ENCODE data around the gene PGM2.

The PGM2 gene

DNA sequence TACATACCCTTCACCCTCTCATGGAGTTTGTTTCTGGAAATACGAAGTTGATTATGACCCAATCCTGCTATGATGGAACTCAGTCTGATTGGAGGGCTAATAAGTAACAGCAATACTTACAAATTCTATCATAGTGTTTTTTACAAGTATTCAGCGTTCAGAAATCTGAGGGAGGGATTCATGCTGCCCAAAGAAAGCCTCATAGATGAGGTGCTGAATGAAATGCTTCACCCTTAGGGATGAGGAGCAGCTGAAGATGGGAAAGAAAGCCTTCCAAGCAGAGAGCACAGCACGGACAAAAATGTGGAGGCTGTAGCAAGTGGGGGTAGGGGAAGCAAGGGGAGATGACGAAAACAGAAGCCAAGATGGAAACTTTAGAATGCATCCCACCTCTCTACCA lies 36.5 kb downstream of the PGM2 start:
- DNase-seq: no peak

DNA sequence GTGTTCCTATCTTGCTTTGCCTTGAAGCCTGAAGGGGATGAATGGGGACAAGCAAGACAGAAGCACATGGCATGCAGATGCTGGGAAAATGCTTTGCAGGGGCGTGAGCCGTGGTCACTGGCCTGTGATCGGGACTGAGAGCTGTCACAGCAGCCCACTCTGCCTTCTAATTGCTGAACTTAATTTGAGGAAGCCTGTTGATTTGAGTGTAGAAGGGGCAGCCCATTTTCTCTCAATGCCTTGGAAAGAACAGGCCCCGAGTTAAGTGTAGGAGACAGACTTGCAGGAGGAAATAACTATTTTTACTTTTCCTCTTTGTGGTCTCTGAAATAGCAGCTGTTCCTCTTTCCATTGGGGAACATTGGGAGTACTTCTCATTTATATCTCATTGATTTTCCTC lies 38.3 kb downstream of the PGM2 start:
- peak in 12 of 58 donors; percentile 1 to 50 (median 9) for DNase-seq

DNA sequence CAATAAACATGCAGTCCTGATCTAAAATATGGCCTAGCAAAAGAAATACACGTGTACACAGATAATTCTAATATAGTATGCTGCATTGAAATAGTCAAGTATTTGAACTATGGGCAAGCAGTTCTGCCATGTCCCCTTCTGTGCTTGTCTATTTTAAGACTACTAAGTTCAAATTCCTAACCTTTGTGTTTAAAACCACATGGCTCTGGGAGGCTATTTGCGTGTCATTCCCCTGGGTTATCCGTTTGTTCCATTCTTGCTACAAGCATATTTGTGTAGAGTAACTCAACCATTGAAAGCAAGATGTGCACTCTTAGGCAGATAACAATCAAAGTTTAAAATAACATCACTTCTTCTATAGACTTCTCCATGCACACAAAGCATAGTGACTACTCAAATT lies 39.0 kb downstream of the PGM2 start:
- no peak for DNase-seq

DNA sequence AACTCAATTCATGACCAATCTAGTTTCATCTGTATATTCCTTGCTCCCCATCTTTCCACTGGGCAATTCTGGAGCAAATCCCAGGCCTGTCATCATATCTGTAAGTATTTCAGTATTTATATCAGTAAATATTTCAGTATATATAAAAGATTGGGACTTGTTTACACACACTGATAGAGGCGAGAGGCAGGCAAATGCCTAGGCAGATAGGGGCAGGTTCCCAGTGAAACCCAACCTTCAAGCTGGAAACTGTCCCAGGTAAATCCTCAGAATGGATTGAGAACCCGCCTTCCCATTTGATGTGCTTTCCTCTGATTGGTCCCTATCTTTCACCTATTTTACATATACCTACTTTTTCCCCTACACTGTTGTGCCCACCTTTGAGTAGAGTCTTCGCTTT lies 40.6 kb downstream of the PGM2 start:
- no peak for DNase-seq

DNA sequence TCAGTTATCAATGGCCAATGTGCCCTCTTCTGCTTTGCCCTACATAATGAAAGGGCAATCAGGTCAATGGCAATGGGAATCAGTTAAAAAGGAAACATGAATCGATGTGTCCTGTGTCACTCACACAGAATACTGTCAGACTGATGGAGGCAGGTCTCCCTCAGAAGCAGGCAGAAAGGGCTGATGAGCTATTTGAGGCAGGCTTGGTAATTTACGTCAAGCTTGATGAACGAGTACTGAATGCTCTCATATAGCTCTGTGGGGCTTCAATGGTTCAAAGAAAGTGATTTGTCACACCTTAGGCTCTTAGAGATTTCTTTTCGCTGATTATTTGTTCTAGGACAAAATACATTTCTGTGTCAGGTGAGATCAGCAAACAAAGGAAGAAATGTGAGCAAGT lies 41.8 kb downstream of the PGM2 start:
- no peak for DNase-seq

DNA sequence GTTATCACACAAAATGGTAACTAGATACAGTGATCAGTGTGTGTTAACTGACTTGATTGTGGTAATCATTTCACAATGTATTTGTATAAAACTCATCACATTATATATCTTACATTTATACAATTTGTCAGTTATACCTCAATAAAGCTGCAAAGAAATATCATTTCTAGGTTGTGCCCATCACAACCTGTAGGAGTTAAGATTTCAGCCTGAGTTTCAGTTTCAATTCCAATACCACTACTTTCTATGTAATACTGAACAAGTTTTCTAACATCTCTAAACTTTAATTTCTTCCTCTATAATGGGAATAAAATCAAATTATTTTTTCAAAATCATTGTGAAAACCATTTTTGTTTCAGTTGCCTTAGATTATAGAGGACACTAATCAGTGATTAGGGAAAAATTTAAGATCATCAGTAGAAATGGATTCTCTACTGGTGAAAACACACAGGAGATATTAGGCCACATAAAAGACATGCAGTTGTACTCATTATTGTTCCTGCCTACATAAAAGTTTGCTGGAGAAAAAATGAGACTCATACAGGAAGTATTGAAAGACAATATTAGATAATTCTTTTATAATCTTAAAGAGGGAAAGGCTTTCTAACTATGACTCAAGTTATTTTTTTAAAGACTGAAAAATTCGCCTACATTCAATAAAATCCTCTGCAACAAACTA lies 46.0 kb downstream of the PGM2 start:
- DNase-seq: no peak

DNA sequence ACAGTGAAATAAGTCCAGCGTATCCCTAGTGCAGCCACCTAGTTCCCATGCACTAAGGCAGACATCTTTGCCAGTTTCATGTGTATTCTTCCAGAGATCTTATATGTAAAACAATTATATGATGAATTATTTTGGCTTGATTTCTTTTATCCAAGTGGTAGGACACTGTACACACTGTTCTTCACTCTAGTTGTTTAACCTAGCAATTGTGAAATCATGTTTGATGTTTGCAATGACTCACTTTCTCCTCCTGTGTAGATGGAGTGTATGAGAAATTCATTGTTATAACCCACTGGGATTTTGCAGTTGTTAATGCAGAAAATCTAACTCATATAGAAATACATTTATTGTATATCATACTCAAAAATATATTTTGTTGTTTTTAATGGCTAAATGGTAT lies 46.9 kb downstream of the PGM2 start:
- DNase-seq: no peak

DNA sequence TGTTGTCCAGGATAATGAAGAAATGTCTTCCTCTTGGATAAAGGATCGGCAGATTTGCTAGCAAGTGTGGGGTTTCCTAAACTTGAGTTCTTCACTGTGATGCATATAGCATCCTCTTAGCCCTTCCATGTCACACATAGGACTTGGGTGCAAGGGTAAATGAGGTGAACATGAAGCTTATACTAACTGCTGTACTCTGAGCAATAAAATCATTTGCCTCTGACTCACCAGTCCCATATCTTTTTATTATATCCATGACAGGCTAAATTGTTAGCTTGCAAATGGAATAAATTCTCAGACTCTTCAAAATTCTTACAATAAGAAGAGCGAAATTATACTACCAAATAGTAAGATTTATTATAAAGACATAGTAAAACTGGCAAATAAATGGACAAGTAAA lies 49.7 kb downstream of the PGM2 start:
- no peak for DNase-seq

DNA sequence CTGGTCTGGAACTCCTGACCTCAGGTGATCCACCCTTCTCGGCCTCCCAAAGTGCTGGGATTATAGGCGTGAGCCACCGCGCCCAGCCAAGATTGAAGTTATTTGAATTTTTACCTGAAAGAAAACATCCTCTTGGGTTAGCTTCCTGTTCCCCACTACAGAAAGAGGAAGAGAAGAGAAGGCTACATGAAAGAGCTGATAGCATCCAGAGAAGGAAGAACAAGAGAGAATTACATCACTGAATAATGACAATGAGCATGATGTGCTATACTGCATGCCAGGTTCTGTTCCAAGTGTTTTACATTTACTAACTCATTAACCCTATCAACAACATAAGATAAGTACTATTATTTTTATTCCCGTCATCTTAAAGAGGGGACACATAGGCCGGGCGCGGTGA lies 52.9 kb downstream of the PGM2 start:
- no peak for DNase-seq

DNA sequence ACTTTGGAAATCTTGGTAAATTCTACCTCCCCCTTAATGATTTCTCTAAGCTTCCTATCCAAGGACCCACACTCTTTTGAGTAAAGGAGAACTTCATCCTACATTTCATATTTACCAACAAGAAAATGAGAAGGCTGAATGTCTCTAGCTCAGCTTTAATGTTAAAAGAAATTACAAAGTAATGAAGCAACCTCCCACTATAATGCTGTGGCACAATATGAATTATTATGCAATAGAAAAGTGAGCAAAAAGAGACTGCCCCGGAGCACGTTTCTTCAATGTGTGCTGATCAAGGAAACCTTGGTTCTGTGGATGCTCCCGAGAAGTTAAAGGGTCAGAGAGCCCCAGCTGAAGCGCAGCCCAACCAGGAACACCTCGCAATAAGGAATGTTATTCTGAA lies 55.3 kb downstream of the PGM2 start:
- DNase-seq: no peak

DNA sequence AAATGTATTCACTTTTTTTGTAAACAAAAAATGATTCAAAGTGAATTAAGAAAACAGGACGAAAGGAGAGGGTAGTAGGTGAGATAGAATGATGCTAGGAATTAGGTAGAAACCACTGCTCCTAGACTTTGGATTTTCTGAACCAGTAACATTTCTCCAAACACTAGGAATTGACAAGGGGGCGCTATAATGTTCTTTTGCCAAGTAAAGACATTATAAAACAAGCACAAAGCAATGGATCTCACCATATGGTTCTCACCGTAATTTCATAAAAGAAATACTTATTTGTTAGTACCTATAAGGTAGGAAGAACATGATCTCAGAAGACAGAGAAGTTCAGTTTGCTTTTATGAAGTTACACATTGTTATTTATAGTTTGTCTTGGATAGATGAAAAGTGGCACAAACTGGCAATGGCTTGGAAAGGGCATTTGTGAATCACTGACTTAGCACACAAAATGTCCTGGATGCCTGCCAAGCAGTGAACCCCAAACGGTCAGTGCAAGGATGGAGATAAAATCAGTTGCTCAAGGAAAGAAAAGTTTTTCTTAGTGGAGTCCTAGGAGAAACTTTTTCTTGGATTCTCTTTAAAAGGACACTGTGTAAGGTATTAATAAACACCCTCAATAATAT lies 56.3 kb downstream of the PGM2 start:
- DNase-seq: no peak

DNA sequence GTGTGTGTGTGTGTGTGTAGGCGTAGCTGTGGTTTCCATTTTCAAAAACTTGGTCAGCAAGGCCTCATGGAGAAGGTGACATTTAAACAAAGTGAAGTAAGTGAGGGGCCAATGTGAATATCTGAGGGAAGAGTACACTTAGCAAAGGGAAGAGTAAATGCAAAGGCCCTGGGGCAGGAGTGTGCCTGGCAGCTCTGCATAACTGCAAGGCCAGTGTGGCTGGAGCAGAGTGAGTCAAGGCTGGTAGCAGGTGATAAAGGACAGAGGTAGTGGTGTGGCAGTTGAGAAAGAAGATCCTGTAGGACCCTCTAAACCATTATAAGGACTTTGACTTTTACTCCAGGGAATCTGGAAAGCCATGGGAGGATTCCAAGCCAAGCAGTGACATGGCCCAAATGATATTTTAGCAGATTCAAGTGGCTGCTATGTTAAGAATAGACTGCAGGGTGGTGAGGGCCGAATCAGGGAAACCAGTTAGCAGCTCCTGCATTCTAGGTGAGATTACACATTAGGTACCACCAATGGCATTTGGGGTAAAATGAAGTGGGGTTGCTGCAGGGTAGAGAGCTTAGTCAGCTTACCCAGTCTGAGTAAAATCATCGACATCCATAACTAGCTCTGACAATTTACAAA lies 58.5 kb downstream of the PGM2 start:
- DNase-seq: no peak

DNA sequence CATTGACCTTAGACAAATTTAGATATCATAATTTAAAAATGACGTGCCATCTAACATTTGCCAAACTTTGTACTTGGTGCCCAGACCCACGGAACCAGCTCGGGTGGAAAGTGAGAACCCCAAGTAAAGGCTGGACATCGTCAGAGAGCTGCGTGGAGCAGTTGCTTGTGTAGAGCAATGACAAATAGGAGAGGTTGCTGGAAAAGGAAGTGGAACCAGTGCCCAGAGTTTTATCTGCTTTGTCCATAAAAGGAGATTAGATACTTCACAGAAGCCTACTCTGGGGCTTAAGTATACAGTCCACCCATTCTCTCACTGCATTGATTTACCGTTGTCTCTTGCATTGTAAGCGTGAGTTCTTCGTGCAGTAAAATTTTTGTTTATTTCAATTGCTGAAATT lies 59.0 kb downstream of the PGM2 start:
- DNase-seq: no peak

DNA sequence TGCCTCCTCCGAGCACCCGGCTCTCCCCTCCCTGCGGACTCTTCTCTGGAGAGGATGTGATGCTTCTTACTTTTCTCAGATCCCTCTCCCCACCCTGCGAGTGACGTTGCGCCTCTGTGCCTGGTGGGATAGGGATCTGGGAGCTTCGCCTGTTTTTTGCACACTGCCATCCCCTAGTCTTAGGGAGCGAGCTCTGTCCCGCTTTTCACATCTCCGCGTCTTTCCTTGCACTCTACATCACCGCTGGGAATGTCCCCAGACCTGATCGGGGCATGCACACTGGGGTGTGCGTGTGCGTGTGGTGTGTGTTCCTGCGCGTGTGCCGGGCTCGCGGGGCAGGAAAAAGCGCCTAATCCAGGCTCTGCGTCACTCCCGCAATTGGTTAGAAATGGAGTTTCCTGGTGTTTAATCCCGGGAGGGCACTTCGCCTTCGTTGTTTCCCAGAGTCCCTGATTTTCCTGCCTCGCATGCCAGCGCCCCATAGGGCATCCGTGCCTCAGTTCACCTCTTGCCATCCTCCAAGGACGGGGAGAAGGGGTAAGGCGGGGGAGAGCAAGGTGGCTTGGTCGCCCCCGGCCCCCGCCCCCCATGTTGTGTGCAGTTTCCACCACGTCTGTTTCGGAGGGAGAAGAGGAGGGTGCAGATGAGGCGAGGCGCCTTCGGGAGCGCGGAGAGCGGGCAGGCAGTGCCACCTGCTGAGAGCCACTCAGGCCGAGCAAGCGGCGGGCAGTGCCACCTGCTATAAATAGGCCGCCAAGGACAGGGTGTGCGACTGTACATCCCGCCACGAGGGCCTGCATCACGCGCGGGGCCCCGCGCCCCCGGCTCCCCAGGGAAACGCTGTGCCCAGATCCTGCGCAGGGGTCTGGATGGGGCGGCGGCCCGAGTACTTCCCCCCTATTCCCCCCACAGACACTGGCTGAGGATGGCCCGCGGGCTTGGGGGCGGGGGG lies 63.6 kb downstream of the PGM2 start:
- peak in 54 of 58 donors; percentile 7 to 80 (median 54) for DNase-seq

DNA sequence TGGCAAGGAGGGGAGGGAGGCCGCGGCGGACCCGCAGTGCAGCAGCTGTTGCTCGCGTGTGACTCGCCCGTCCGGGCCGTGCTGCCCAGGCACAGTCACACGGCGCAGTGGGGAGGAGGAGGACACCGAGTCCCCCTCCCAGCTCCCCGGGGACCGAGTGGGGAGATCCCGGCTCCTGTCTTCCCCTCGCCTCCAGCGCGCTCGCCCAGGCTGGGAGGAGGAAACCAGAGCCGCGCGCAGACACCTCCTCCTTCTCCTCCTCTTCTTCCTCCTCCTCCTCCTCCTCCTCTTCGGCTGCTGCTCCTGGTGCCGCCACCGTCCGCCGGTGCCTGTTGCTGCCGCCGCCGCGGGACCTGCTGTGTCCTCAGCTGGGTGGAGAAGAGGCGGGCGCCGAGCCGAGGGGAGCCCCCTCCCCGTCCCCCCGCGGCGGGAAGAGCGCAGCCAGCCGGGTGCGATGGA lies 64.3 kb downstream of the PGM2 start, which contains the start of gene TBC1D1:
Gene TBC1D1, plus strand, starts transcription at position 284 of the 459 bp plus-strand sequence. CDS start 11,012 bp downstream, outside the sequence.
- DNase-seq: peak in 44 of 58 donors; percentile 13 to 80 (median 51)

DNA sequence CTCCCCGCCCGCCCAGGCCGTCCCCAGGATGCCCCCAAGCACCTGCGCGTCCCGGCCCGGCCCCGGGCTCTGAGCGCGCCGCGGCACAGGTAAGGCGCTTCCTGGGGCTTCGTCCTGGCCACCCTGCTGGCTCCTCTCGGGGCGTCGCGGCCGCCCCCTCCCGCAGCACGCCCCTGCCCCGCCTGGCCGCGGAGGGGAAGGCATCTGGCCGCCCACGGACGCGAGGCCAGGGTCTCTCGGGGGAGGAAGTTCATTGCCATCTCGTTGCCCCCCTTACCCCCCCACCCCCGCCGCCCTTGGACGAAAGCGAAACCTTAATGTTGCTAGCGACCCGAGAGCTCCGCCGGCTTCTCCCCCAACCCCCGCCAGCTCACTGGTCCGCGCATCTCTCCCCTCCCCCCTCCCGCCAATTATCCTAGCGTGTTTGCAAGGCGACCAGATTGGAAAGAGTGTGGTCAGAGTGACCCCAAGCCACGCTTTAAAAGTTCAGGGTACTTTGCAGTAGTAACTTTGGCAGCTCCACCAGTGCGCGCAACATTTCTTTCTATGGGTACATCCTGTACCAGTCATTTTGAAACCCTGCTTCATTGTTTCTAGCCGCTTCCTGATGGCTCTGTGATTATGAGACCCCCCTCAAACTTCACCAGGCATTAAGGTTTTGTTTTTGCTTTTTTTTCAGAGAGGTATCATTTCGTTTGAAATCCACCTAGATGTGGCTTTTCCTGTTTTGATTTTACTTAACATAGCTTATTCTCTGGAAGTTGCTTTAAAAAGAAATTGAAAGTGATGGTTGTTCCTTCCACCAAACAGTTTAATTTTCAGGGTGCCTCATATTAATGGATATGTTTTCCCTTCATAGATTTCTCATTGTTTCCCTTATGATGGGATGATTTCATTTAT lies 65.0 kb downstream of the PGM2 start:
- DNase-seq: peak in 17 of 58 donors; percentile 8 to 59 (median 26)

DNA sequence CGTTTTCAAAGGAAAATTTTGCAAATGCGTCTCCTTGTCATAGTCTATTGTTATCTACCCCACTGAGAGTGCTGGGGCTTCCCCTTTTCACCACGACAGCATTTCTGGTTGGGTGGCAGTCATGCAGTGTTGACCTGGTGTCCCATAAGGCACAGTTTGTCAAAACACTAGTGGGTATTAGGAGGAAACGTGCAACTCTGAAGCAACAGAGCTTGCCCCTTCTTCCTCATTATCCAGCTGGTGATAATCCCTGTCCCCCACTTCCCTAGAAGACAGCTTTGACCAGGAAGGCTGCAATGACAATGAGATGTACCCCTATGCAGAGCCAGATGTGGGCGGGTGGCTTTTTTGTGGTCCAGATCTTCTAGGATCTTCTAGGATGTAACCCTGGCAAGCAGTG lies 66.2 kb downstream of the PGM2 start:
- DNase-seq: peak in 4 of 58 donors; percentile 5 to 38 (median 12)

DNA sequence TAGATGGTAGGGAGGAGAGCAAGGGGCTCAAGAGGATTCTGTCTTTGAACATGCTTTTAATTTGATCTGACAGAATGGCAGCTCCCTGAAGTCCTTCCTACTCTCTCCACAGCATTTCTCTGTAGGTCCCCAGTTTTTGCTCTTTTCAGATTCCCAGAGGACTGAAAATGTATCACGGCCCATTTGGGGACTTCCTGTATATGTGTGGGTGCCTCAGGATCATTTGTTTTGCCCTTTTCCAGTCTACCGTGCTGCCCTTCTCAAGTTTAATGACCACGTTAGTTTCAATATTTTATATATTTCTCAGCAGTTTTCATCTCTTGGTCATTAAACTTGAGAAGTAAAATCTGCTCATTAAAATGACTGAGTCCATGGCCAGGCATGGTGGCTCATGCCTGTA lies 66.7 kb downstream of the PGM2 start:
- no peak for DNase-seq

DNA sequence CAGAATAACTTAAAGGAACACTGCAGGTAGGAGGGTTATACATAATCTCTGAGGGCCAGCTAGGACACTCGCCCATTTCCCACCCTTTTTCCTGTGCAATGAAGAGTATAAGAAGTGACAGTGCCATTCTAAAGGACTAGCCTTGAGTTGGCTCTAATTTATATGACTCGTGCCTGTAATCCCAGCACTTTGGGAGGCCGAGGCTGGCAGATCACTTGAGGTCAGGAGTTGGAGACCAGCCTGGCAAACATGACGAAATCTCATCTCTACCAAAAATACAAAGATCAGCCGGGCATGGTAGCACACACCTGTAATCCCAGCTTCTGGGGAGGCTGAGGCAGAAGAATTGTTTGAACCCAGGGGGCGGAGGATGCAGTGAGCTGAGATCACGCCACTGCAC lies 68.8 kb downstream of the PGM2 start:
- no peak for DNase-seq

DNA sequence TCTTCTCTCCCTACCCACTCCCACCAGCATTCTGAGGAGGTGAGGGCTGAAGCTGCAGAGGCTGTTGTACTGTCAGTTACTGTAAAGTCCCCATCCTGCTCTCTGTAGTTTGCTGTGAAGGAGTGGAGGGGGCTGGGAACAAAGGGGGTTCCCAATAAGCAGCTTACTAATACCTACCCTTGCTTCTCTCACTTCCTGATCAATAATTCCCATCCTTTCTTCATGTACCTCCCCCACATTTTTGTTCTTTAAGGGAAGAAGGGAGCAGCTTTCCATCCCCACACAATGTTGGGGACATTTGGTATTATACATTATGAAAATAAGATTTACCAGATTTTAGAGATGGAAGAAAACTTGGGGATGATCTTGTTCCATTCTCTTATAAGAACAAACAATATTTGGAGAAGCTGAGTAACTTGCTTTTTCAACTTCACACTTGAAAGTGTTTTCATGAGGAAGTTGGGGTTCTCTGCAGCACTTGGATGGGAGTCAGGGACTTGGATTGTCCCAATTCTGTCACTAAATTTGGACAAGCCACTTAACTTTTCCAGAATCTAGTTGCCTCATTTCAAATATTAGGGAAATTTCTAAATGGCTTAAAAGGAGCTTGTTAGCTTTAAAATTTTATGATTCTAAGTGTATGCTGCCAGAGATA lies 69.8 kb downstream of the PGM2 start:
- DNase-seq: peak in 1 of 58 donors; percentile 21

Measured in anterior cingulate cortex (tissue), 58 donors.